K562 (cell line): ENCODE results near the gene SART3. TPM values are rescaled to one million over a fixed set of nuclear protein-coding genes. Genes with fewer than 3 reads are reported as not detected.
"Not testable (repeated sequence)": the region's sequence is repeated elsewhere in the genome, so short reads cannot be mapped to it uniquely, and the experiment has no call there.

Source experiments
- CREB3 ChIP-seq: fragments of 450-650 bp; conservative IDR thresholded peaks from 2 replicates; pipeline ENCODE4 v1.6.1; 2016; ENCODE audit warnings: missing genetic modification characterization, low read depth, mild to moderate bottlenecking, missing compliant biosample characterization, moderate library complexity
- EP300 ChIP-seq: IDR thresholded peaks from 2 replicates; pipeline ENCODE4 v1.6.1; 2012; ENCODE audit warnings: low read length, improper control_type of control experiment
- EP400 ChIP-seq: fragments of 450-650 bp; IDR thresholded peaks from 2 replicates; pipeline ENCODE4 v1.6.1; 2017; ENCODE audit warnings: antibody characterized with exemption, mild to moderate bottlenecking, moderate library complexity
- HES1 ChIP-seq: fragments of 450-650 bp; IDR thresholded peaks from 2 replicates; pipeline ENCODE4 v1.6.1; 2016; ENCODE audit warnings: low read depth, mild to moderate bottlenecking, moderate library complexity
- JUND ChIP-seq, 2 experiments: IDR thresholded peaks; 2 replicates in 1 of 2; 3 replicates in 1 of 2; pipeline ENCODE4 v1.6.1; 2011; ENCODE audit warnings: borderline replicate concordance in 2 of 2, low read depth in 2 of 2, low read length in 2 of 2, improper control_type of control experiment in 1 of 2, missing biosample characterization in 1 of 2, missing genetic modification characterization in 1 of 2, missing genetic modification reagents in 1 of 2
- MECOM ChIP-seq: fragments of 250-450 bp; sonication (Bioruptor Pico); IDR thresholded peaks from 2 replicates; pipeline ENCODE4 v1.8.0; 2022; ENCODE audit warnings: inconsistent platforms
- MXI1 ChIP-seq: IDR thresholded peaks from 2 replicates; pipeline ENCODE4 v1.6.1; 2011; ENCODE audit warnings: low read depth, mild to moderate bottlenecking, improper control_type of control experiment, low read length
- MYC ChIP-seq, 2 experiments: fragments of 250-450 bp in 1 of 2; sonication (Bioruptor Pico) in 1 of 2; IDR thresholded peaks; 2 replicates each; pipeline versions ENCODE4 v1.5.1 to v1.6.1; 2012 to 2021; ENCODE audit warnings: low read depth in 2 of 2, borderline replicate concordance in 1 of 2, improper control_type of control experiment in 1 of 2, low read length in 1 of 2, mild to moderate bottlenecking in 1 of 2, moderate library complexity in 1 of 2
- NBN ChIP-seq: fragments of 450-650 bp; IDR thresholded peaks from 2 replicates; pipeline ENCODE4 v1.6.1; 2016; ENCODE audit warnings: low read depth, mild to moderate bottlenecking
- NCOA1 ChIP-seq: fragments of 450-650 bp; IDR thresholded peaks from 2 replicates; pipeline ENCODE4 v1.6.1; 2016; ENCODE audit warnings: low read depth
- NCOR1 ChIP-seq: fragments of 450-650 bp; IDR thresholded peaks from 2 replicates; pipeline ENCODE4 v1.6.1; 2016; ENCODE audit warnings: mild to moderate bottlenecking, moderate library complexity
- NFE2 ChIP-seq: IDR thresholded peaks from 2 replicates; pipeline ENCODE4 v1.6.1; 2014; ENCODE audit warnings: antibody characterized with exemption, low read depth
- PBX2 ChIP-seq, 2 experiments: IDR thresholded peaks in 1 of 2; conservative IDR thresholded peaks in 1 of 2; 2 replicates each; pipeline ENCODE4 v1.6.1; 2016; ENCODE audit warnings: low read depth in 2 of 2, mild to moderate bottlenecking in 1 of 2, missing compliant biosample characterization in 1 of 2, missing genetic modification characterization in 1 of 2, moderate library complexity in 1 of 2
- PHB2 ChIP-seq: fragments of 450-650 bp; IDR thresholded peaks from 2 replicates; pipeline ENCODE4 v1.6.1; 2017; ENCODE audit warnings: low read depth
- SMARCA4 ChIP-seq: fragments of 450-650 bp; IDR thresholded peaks from 2 replicates; pipeline ENCODE4 v1.6.1; 2016
- SMARCC2 ChIP-seq: fragments of 450-650 bp; IDR thresholded peaks from 2 replicates; pipeline ENCODE4 v1.6.1; 2017; ENCODE audit warnings: antibody characterized with exemption, moderate library complexity, mild to moderate bottlenecking, low read depth
- TARDBP ChIP-seq: fragments of 450-650 bp; IDR thresholded peaks from 2 replicates; pipeline ENCODE4 v1.6.1; 2016
- TEAD1 ChIP-seq, 2 experiments: fragments of 450-650 bp in 1 of 2; sonication (generic) in 1 of 2; formaldehyde crosslinking; IDR thresholded peaks; 2 replicates each; pipeline versions ENCODE4 v1.4.0 to v1.8.0; 2020 to 2022; ENCODE audit warnings: mild to moderate bottlenecking in 2 of 2, missing genetic modification reagents in 1 of 2
- ZEB2 ChIP-seq: fragments of 450-650 bp; IDR thresholded peaks from 2 replicates; pipeline ENCODE4 v1.6.1; 2016
- ZKSCAN8 ChIP-seq: fragments of 200-800 bp; sonication (Bioruptor generic); IDR thresholded peaks from 2 replicates; pipeline ENCODE4 v1.6.1; 2016; ENCODE audit warnings: missing genetic modification characterization, missing compliant biosample characterization
- ZNF766 ChIP-seq: fragments of 200-800 bp; sonication (Bioruptor generic); conservative IDR thresholded peaks from 2 replicates; pipeline ENCODE4 v1.6.1; 2016; ENCODE audit warnings: missing genetic modification characterization, missing compliant biosample characterization
- polyA plus RNA-seq, 8 experiments: library from polyadenylated mRNA; depleted of rRNA in 4 of 8; stranded (reverse) in 5 of 8; unstranded in 3 of 8; fragments of >200 nt; fragmentation: Nextera tagmentation in 2 of 8; fragmentation: Illumina TruSeq in 1 of 8; extraction: Ambion mirVana in 2 of 8; extraction: Trizol in 1 of 8; gene quantifications; 2 replicates each; pipeline versions ENCODE4 v1.2.1 to v1.2.3, GENCODE V29; 2011 to 2014; ENCODE audit warnings: inconsistent platforms in 1 of 8, missing spikeins in 1 of 8
- total RNA-seq, 7 experiments: library from RNA; depleted of rRNA in 6 of 7; stranded (reverse); fragments of >200 nt in 6 of 7; fragmentation: Illumina TruSeq in 2 of 7; extraction: Trizol in 2 of 7; gene quantifications; 2 replicates each; pipeline versions ENCODE4 v1.2.1 to v1.2.3, GENCODE V29; 2011 to 2021; ENCODE audit warnings: low replicate concordance in 1 of 7
- TF ChIP-seq, protein P1 (sequence below): sonication (generic); formaldehyde crosslinking; IDR thresholded peaks from 2 replicates; pipeline ENCODE4 v1.9.0; 2022; ENCODE audit warnings: mild to moderate bottlenecking, missing genetic modification reagents
- TF ChIP-seq, protein P2 (sequence below): fragments of 200-800 bp; sonication (Bioruptor generic); IDR thresholded peaks from 2 replicates; pipeline ENCODE4 v1.6.1; 2017; ENCODE audit warnings: missing genetic modification characterization, missing compliant biosample characterization

The SART3 gene
- total and polyA plus RNA-seq, 9 of the 15 experiments (the other 6 are each of a cell fraction or from before 2014, with no cell fraction given) = 8.9 to 167 (median 56.7) TPM

- TF ChIP-seq, protein P1, sequence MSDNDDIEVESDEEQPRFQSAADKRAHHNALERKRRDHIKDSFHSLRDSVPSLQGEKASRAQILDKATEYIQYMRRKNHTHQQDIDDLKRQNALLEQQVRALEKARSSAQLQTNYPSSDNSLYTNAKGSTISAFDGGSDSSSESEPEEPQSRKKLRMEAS (CRISPR knock-in tag) = peak; percentile 82
- TF ChIP-seq TEAD1 (CRISPR knock-in tag; IDR thresholded peaks at IDR 0.05) = peak; percentile 52 to 78; a peak in 2 of 4 replicates
- TF ChIP-seq, protein P2, sequence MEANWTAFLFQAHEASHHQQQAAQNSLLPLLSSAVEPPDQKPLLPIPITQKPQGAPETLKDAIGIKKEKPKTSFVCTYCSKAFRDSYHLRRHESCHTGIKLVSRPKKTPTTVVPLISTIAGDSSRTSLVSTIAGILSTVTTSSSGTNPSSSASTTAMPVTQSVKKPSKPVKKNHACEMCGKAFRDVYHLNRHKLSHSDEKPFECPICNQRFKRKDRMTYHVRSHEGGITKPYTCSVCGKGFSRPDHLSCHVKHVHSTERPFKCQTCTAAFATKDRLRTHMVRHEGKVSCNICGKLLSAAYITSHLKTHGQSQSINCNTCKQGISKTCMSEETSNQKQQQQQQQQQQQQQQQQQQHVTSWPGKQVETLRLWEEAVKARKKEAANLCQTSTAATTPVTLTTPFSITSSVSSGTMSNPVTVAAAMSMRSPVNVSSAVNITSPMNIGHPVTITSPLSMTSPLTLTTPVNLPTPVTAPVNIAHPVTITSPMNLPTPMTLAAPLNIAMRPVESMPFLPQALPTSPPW (CRISPR knock-in tag) = peak; percentile 72
- TF ChIP-seq PHB2 = peak; percentile 95
- TF ChIP-seq SMARCA4 = peak; percentile 93
- 0 out of 2 replicates have a peak, but pooled peaks have one; percentile 49 for TF ChIP-seq ZEB2
- not testable (repeated sequence) for TF ChIP-seq PBX2 (CRISPR knock-in tag; IDR thresholded peaks at IDR 0.05; ENCODE audit: low read depth); JUND (tag; IDR thresholded peaks at IDR 0.05; ENCODE audit: borderline replicate concordance, low read depth, low read length); MYC (CRISPR knock-in tag; IDR thresholded peaks at IDR 0.05; ENCODE audit: borderline replicate concordance, low read depth)
- peak; percentile 91 for TF ChIP-seq PBX2 (tag; conservative IDR thresholded peaks at IDR 0.05; ENCODE audit: low read depth)
- TF ChIP-seq EP400 = peak; percentile 65
- TF ChIP-seq NCOA1 = peak; percentile 87; the same call in 1 of the 2 replicates
- peak; percentile 88 for TF ChIP-seq HES1
- TF ChIP-seq JUND (IDR thresholded peaks at IDR 0.05; ENCODE audit: borderline replicate concordance, low read depth, low read length) = peak; percentile 34; the same call in 1 of the 2 replicates
- peak; percentile 80; the same call in 1 of the 2 replicates for TF ChIP-seq TARDBP
- peak; percentile 87 for TF ChIP-seq MYC (IDR thresholded peaks at IDR 0.05; ENCODE audit: low read depth, low read length)
- TF ChIP-seq SMARCC2 = peak; percentile 84
- peak; percentile 42; the same call in 1 of the 2 replicates for TF ChIP-seq NFE2
- peak; percentile 83; the same call in 1 of the 2 replicates for TF ChIP-seq NBN
- peak; percentile 99 for TF ChIP-seq NCOR1
- TF ChIP-seq ZKSCAN8 = peak; percentile 77; the same call in 1 of the 2 replicates
- peak; percentile 31; the same call in 1 of the 2 replicates for TF ChIP-seq MECOM (CRISPR knock-in tag)
- peak; percentile 100 for TF ChIP-seq ZNF766 (CRISPR knock-in tag)
- TF ChIP-seq EP300 = peak; percentile 88
- peak; percentile 84 for TF ChIP-seq CREB3 (tag)
- TF ChIP-seq MXI1 = peak; percentile 54; the same call in 1 of the 2 replicates
These were observed 75.6 kb downstream of the SART3 start (continued) for GRCh38 chr12:108485371-108485770.
